SIG-M5 treated with dmso at 0.1 percent for 504 hours (cell line): ENCODE data around the gene COL19A1.

Experiments
- DNase-seq: peaks from one replicate; lab custom pipeline; 2025; ENCODE audit not compliant: unreplicated experiment; lab: John Stamatoyannopoulos, UW

Gene COL19A1

DNA sequence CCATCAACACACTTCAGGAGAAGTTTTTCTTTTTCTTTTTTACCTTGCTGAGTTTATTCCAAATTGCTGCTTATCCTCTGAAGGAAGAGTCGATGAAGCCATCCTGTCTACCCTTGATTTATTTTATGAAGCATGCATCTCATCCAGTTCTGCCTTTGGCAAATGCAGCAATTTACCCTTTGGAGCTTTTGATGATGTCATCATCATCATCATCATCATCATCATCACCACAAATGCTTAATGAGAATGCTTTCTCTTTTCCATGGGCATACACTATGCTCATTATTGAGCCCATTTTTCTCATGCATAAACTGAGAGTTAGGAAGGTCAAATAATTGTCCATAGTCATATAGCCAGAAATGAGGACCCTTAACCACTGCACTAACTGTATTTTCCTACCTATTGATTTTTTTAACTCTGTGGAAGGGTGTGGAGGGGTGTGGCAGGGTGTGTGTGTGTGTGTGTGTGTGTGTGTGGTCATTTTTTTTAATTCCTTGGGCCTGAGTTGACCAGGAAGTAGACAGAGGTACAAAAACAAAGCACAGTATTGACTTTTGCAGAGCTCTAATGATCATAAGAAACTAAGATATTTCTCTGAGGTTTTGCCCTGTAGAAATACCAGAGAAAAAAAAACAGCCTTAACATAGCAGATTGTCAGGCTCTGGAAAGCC lies 353.7 kb downstream of the COL19A1 start:
- DNase-seq: no peak

DNA sequence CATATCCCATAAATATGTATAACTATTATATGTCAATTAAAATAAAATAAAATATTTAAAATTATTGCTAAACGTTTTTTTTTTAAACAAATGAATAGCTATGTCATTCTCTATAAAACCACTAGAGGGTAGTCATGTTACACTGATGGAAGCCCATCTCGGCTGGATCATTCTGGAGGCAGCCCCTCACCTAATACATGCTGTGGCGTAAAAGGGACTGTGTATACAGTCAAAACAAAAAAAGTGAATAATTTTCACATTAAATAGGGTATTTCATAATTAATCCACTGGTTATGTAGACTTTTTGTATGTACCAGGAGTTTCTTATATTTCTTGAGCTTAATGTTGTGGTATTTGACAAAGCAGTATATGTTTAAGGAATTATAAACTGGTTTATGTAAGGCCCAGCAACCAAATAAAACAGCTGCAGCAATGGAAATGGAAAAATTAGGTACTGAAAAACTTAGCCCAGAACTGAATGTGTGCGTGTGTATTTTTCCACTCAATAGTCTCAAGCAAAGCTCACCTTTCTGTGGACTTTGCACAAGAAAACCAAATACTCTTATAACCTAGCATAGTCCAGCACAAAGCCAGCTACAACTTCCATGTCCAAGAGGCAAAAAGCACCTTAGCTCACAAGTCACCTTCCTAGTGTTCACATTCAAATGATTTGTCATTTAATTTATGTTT lies 354.8 kb downstream of the COL19A1 start:
- DNase-seq: peak; percentile 3

DNA sequence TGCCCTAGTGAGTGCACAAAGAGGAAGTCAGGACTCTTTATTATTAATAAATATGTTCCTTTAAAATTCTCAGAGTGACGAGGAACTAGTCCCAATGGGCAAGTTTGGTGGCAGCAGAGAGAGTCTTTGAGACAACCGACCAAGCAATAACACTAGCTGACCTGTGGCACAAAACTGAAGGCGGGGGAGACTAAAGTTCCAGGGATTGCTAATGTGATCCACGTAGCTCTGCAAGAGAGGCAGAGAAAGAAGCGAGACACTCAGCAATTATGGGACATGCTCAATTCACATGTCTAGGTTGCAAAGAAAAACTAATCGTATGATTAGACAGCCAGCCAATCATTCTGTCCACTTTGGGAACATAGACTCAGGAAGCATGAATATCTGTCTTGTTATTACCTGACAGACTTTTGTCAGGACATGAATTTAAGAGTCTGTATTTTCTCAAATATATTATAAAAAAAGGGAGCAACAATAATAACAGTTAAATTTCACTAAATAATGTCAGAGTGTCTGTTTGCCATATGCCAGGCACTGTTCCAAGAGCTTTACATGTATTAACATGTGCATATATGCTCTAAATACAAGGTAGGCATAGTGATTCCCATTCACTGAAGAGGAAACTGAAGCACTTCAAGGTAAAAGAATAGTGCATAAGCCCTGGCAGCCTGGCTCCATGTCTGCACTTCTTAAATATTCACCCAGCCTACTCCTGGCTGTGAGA lies 355.5 kb downstream of the COL19A1 start:
- DNase-seq: no peak

DNA sequence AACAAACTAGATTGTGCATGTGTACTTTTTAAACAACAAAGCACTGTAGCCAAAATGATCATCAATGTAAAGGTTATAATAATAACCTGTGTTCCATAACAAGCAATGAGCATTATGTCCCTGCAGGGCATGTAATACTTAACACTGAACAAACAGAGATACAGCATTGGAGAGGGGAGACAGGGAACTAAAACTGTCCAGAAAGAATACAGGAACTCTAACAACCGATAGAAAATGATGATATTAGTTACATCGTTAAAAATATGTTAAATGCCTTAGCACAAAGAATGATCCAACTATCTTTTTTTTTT lies 356.0 kb downstream of the COL19A1 start:
- DNase-seq: no peak

DNA sequence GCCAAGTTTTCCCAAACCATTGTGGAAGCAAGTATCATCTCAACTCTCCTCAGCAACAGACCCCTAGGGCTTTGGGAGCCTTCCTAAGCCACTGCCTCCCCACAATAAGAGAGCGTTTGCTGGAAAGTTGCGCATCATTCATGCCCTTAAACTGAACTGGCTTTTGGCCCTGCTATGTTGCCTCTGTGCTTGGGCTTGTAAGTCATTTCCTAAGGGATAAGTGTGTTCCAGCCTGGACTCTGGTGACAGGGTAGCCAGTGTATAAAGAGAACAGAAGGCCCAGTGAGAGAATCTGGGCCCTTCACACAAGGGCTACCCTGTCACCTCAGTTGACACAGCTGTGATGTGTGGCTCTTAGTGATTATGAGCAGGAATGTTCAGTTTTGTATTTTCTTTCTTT lies 358.7 kb downstream of the COL19A1 start:
- DNase-seq: no peak

DNA sequence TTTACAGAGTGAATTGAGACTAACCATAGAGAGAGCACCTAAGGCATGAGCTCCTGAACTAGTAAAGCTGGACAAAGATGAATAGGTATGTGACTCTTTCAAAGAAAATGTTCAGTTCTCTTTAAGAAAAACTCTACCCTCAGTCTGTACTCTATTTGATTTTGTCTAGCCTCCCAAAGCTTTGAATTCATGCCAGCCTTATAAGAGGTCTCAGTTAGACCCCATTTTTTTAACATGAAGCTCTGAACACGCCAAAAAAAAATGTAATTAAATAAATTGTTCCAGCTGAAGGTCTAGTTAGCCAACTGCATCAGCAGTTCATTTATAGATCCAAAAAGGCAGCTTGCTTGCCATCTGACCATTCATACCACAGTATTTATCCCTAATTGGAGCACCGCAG lies 365.0 kb downstream of the COL19A1 start:
- DNase-seq: no peak

DNA sequence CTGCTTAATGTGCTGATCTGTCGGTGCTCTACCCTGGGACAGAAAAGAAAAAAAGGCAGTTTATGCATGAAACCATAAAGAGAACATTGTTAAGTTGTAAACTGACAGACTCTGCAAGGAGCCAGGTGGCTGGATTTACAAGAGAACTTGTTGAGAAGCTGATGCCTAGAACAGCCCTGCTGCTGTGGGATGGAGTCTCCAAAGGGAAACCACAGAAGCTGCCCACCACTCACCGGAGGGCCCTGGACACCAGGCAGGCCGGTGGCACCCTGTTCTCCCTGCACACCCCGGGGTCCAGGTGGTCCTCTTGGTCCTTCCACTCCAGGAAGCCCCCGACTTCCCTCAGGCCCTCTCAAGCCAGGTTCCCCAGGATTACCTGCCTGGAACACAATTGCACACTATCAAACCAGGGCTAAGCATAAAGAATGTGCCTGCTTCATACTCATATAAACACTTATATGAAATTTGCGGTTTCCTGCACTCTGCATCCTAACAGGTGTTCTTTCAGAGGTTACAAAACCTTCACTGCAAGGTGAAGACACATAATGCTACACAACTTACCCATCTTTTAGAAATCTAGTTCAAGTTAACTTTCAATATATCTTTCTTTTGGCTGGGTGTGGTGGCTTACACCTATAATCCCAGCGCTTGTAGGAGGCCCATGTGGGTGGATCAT lies 368.3 kb downstream of the COL19A1 start:
- no peak for DNase-seq

DNA sequence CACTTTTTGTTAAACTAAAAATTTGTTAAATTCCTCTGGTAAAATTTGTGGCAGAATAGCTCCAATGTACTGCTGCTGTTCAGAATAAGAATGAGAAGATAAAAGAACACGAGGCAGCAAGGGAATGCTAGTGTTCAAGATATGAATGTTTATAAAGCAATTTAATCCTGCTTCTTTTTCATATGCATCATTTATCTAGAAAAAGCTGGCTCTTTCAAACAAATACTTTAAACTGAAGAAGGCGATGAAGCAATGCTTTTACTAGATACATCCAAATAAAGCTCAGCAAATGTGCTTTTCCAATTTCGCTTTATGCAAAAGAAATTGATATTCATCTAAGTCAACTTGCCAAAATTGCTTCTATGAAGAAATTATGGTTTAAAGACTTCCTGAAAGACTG lies 370.0 kb downstream of the COL19A1 start:
- DNase-seq: no peak

DNA sequence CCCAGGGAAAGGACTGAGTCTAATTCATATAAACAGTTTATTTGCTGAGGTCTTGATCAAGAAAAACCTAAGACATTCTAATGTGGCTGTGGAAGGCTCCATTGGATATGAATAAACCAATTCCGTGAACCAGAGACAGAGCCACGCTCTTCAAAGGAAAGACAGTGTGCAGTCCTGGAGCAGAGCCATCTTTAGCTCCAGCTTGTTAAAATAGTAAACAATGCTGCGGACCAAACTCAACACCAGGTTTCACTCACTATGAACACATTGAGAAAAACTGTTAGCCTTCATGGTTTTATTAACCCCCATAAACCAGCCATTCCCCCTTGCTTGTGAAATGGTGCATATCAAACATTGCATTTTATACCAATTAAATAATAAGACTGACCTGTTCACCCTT lies 374.7 kb downstream of the COL19A1 start:
- DNase-seq: no peak

DNA sequence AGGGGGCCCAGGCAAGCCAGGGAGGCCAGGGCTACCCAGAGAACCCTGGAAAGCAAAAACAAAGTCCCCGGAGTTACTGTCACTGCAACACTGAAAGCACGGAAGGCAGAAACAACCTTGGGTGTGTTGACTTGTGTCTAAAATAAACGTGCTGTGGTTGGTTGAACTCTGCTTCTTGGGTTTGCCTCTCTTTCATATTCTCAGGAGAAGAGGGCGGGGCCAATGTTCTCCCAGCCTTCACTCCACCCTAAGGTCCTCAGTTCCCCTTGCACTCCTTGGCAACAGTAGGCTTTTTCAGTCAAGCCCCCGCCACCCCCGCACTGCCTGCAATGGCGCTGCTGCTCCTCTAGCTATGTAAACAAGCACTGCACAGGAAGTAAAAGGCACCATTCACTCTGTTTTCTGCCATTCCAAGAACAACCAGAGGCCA lies 375.6 kb downstream of the COL19A1 start:
- no peak for DNase-seq

DNA sequence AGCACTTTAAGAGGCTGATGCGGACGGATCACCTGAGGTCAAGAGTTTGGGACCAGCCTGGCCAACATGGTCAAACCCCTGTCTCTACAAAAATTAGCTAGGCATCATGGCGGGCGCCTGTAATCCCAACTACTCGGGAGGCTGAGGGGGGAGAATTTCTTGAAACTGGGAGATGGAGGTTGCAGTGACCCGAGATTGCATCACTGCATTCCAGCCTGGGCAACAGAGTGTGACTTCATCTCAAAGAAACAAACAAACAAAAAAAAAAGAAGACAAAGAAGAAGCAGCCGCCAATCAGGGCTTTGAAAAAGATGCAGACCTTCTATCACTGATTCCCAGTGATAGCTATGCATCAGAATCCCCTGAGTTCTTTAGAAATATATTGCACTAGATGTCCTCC lies 379.8 kb downstream of the COL19A1 start:
- no peak for DNase-seq

DNA sequence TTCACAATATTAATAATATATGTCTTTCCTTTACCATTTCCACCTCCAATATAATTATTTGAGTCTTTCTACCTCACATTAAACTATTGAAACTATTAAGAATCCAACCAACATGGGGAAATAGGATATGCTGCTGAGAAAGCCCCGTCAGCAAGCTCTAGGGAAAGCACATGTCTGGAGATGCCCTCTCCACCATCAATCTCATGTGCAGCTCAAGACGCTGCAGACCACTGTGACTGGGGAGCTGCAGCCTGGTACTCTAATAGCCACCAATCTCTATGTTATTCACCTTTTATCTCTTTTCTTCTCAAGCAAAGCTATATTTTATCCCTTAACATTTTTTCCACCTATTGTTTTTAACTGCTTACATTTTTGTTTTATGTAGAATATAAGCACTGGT lies 386.2 kb downstream of the COL19A1 start:
- DNase-seq: no peak

DNA sequence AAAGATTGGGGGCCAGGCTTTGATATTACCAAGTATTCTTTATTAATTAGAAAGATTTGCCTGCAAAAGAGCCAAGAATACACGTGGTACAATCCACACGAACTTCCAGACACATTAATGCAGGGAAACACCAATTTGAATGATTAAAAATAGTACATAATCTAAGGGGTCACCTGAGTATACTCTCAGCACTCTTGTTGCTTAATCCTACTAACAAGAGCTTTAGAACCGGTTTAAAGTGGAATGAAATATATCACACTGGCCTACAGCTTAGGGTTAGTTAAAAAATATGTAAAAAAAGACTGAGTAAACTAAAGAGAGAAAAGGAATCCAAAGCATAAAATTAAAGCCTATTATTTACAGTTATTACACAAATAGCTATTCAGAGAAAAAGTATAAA lies 387.6 kb downstream of the COL19A1 start:
- no peak for DNase-seq

DNA sequence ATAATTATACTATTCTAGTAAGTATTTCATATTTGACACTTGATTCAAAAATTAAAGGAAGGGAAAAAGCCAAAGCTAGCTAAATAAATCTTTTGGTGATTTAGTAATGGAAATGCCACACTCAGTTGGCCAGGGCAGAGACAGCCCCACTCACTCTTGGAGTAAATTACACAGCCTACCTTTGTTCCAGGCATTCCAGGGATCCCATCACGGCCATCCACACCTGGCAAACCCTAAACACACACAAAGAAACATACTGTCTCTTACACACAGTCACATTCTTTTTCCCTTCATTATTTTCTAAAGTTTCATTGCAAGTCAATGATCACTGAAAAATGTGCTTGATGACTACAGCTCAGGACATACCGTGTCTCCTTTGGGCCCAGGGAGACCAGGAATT lies 388.4 kb downstream of the COL19A1 start:
- DNase-seq: no peak

DNA sequence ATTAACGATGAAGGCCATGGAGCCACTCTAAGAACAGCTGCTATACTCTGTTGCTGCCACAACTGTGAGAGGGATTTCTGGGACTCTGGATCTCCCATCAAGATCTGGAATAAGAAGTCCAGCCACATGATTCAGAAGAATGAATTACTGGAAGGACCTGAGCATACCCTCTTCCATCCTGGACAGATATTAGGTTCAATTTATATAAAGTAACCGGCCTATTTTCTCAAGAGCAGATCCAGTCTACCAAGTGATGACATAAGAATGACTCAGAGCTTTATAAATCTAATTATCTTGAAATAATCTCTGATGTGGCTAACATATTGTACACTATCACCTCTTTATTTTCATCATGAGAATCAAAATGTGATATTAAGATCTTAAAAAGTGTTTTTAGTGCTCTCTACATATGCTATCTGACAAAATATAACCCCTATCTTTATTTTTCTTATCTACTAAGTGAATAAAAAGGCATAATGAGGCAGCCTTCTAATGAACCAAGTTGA lies 391.5 kb downstream of the COL19A1 start:
- no peak for DNase-seq

DNA sequence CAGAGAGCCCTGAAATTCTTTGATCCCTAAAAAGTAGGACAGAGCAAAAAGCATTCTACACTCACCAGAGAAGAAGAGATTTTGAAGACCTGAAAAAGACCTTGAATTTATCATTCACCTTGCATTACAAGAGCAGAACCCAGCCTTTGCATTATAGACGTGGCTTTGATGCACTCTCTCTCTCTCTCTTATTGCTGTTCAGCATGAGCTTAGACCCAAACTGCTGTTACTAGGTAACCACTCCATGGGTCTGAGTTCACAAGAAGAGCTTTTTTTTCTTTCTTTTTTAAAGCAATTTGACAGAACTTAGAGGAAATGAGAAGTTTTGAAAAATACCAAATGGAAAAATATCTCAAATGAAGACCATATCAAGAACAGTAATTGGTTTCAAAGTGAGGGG lies 392.1 kb downstream of the COL19A1 start:
- no peak for DNase-seq
